ENCODE measurements around the gene FAM216B.
"Not testable (repeated sequence)": the region's sequence is repeated elsewhere in the genome, so short reads cannot be mapped to it uniquely, and the experiment has no call there.

Gene FAM216B
- total RNA-seq: 0 reads per million in 2 donors

DNA sequence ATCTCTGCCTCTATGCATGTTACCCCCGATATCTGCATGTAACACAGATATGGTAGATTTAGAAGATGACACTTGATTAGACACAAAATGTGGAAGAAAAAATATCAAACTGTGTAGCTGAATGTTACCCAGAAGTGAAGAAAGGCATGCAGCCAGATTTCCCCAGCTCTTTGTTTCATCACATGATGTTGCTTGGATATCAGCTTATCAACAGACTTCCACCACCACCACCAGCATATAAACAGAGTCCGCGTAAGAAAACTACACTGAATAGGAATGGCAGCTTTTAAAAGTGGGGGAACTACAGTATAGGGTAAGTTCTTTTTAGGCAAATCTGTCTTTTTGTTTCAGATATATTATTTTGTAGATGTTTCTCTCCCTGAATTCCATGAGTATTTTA, at the start of gene FAM216B:
TSS of gene FAM216B (plus strand) at position 233 of the 400 bp plus-strand sequence. CDS start 2,484 bp downstream, outside the sequence.
- DNase-seq: no peak

DNA sequence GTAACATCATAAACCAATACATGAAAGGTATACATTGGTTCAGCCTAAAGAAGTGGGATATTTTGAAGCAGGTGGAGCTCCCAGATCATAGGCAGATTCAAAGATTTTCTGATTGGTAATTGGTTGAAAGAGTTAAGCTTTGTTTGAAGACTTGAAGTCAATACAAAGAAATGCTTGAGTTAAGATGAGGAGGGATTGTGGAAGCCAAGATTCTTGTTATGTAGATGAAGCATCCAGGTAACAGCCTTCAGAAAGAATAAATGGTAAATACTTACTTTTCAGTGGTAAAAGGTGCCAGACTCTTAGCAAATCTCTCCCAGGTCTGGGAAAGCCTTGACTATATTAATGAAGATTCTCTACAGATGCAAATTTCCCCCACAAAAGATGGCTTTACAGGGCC, 49.3 kb upstream of the FAM216B start:
- no peak for DNase-seq

DNA sequence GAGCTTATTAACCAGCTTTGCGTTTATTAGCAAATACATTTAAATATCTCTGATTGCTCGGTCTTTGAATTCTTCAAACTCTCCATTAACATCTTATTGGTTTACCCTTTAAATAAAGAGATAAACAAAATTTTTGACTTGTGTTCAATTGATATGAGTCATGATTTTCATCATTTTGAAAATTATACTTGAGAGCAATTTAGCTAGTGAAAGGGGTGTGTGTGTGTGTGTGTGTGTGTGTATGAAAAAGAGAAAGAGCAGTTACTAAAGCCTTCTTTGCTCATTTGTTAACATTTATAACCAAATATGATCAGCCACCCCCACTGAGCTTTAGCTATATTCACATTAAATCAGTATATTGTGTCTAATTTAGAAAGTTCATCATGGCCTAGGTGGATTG, 48.3 kb upstream of the FAM216B start:
- no peak for DNase-seq

DNA sequence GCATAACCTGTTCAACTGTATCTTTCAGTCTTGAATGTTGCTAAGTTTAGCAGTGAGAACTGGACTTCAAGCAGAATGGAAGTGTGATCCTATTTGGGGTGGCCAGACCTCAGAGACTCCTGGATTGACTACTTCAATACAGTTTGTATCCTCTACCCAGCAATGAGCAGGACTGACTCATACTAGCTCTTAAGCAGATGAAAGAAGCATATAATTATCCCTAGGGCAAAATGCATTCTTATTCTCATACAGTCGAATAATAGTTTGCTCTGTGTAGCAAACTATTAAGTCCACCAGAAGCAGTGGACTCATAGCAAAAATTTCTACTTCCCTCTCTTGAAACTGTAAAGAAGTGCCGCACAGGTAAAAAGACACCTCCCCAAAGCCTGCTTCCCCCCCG, 46.4 kb upstream of the FAM216B start:
- DNase-seq: no peak

DNA sequence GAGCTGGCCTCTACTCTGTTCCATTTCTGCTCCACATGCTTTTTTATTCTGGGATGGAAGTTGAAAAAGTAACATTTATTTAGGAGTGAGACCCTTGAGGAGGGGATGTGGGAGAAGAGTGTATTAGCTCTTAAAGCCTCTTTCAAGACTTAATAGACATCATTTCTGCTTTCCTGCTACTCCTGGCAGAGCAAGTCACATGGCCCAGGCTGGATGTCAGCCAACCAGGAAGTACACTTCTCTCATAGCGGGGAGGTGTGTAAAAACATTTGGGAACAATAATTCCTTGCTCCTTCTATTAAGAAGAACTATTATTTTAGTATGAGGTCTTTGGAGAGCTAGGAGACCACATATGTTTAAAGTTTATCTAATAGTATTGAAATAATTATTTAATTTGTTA, 40.6 kb upstream of the FAM216B start:
- DNase-seq: no peak

DNA sequence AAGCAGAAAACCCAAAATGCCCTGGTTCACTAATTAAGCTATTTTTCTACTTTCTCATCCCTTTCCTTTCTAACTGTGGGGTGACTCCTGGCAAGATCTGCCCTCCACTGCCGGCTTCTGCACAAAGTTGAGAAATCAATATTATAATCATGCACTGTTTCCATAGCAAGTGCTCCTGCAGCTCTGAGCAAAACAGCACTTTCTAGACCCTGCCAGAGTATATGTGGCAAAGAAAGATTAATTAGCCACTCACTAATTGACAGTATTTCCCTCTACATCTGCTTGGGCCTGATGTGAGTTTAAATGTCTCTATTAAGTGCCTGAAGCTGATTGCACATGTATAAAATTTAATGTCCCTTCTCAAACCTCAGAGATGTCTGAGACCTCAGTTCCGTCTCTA, 39.5 kb upstream of the FAM216B start:
- no peak for DNase-seq

DNA sequence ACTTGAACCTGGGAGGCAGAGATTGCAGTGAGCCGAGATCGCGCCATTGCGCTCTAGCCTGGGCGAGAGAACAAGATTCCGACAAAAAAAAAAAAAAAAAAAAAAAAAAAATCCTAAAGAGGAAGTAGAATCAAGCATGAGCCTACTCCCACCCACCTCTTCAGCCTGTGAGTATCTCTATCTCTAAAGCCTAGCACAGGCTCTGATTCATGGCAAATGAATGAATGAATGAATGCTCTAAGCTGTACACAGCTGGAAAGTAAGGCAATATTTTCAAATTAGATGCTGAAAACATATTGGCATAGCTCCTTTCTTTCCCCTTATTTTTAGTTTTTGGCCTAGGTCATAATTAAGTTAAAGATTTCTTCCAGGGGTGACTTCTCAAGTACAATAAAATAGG, 35.7 kb upstream of the FAM216B start:
- DNase-seq: no peak

DNA sequence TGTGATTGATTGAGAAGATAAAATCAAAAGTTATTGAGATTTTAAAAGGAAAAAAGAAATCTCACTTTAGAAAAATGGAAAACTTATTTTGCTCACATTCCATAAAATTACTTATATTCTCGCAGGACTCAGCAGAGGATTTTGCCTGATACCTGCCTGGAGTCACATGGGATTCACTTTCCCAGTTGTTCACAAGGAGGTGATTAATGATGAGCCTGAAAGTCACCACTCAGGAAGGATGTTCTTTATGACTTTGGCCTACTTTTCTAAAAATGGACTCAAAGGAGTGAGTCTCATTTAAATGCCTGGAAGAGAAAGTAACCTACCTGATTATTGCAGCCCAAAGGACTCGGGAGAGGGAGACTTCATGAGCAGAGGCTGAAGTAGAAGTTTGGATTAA, 34.5 kb upstream of the FAM216B start:
- no peak for DNase-seq

DNA sequence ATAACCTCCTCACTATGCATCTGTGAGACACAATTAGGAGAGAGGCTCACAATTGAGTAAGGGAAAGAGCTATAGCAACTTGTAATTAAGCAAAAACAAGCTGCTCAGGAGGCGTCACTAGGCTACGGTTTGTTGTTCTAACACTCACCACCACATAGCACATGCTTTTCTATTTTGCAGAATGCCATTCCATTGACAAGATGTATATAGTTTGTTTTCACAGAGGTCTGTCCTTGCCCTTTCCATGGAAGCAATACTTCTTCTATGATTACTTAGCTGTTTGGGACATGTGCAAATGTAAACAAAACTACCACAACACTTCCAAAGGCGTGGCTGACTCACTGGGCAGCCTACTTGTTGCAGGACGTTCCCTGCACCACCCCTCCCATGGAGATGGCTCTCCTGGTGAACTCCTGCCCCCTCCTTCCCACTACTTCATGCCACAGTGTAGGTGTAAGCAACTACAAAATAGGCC, 33.9 kb upstream of the FAM216B start:
- DNase-seq: no peak

DNA sequence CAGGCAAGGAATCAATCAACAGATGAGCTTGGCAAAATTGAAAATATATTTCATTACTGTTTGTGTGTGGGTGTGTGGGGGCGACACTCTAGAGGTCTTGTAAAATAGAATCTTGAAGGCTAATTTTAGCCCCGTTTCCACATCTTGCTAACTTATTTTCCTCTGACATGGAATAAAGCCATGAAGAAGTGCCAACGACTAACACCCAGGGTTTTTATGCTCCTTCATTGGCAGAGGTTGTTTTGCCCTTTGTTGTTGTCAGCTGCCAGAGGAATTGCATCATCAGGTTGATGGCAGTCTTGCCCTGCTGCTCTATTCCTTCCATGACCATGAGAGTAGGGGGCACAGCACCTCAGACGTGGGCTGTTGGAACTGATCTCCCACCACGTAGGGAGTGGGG, 30.6 kb upstream of the FAM216B start:
- DNase-seq: no peak

DNA sequence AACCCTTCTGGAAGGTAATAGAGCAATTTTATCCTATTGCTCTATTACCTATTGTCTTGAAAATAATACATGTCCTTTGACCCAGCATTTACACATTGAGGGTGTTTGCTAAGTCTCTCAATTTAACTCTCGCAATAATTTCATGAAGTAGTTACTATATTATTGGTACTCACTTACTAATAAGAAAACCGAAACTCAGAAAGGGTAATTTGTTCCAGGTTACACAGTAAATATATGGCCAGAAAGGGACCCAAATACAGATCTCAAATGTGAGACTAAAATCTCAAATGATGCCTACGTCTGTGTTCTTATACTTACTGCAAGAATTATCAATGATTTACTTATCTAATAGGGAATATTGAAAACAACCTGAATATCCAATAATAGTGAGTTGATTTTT, 29.7 kb upstream of the FAM216B start:
- DNase-seq: no peak

DNA sequence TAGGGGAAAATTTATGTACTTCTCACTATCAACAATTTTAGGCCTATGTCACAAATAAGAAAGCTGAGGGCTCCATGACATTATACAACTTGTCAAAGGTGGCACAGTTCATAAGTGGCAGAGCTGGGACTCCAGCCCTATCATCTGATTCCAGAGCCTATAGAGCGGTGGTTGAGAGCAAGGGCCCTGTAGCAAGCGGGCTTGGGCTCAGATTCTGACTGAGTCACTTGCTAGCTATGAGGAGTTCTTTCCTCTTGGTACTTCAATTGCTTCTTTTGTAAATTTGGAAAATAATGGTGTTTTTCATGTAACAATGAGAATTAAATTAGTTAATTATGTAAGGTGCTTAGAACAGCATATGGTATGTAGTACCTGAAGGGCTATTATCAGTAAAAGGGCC, 28.7 kb upstream of the FAM216B start:
- DNase-seq: no peak

DNA sequence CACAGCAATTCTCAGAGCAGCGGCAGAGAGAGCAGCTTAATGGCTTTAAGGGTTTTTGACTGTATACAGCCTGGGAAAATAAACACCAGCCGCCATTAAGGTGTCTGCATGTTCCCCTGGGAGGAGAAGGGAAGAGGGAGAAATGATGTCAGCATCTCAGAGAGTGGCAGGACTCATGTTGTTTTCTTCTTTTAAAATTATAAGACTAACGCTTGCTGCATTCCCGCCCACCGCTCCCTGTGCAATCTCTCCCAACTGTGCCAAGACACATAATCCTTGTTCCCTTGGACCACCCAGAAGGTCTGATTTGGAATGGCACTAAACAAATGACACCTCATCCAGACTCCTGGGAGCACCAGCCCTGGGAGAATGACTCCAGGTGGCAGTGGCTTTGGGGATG, 27.7 kb upstream of the FAM216B start:
- DNase-seq: no peak

DNA sequence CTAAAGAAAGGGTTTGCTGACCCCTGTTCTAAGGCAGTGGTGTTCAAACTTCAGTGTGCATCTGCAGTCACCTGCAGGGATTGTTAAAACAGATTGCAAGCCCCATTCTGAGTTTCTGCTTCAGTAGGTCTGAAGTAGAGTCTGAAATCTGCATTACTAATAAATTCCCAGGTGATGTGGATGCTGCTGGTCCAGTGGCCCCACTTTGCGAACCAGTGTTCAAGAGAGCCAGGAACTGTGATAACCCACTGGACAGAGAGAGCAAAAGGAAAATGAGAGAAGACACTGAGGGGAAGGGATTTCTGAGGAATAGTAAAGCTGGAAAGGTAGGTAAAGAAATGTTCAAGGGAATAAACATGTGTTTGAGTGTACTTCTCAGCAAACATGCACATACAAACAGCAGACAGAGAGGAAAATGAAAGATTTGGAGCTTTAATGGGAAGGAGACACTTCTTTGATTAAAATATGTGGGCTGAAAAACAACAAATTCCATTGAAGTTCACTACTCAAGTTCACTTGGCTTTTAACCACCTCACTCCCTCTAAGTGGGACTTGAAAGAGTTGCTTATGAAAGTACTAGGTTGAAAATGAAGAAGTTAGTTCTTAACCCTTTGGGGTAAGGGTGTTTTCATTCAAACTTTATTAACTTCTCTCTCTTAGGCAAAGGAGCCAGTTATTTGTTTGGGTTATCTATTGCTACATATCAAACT, 26.4 kb upstream of the FAM216B start:
- DNase-seq: no peak

DNA sequence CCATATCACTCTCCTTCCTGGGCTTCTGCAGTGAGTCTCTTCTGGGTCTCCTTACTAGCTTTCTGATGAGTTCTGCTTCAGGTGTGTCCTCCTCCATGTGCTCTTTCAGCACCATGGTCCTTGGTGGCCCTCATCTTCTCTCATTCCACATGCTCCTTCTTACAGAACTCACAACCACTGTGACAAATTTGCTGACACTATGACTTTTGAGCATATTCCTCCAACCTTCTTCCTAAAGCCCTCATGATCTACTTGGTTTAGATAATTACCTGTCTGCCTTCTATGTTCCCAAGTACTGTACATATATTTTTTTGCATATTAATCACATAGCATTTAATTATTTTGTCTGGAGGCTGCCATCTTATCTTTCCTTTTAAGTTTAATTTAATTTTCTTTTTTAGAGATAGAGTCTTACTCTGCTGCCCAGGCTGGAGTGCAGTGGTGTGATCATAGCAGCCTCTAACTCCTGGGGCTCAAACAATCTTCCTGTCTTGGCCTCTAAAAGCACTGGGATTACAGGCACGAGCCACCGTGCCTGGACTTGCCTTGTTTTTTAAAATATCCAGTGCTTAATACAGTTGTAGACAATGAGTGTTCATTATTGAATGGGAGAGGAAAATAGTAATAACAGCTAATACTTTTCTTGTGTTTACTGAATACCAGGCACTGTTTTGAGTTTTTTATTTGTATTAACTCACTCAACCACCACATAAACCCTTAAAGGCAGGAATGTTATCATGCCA, 23.5 kb upstream of the FAM216B start:
- DNase-seq: no peak

DNA sequence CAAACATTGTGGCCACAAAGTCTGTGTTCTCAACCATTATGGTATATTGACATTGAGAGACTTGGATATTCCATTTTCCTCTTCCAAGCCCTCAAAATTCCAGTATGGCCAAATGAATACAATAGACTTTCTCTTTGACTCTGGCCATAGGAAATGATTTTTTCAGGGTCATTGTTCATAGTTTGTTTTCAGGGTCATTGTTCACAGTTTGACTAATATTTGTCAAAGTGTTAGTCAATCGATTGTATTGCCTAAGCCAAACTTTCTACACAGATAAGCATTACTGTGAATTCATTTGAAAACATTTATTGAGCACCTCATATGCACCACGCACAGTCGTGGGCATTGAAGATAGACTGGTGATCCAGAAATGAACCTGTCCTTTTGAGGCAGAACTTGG, 22.9 kb upstream of the FAM216B start:
- DNase-seq: no peak

DNA sequence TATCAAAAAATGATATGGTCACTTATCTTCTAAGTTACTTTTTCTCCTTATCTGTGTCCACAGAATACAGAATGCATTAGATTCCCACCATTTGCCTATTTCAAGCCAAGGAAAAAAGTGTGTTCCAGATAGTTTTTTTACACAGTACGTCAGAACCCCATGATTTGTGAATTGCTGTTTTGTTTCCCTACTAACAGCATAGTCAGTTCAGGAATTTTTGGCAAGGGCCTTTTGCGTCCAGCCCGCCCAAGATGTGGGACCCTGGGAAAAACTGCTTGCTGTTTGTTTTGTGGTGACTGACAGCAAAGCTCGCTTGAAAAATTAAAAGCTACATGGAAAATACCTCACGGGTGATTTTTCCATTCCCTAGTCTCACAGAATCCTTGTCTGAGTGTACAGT, 20.4 kb upstream of the FAM216B start:
- no peak for DNase-seq

DNA sequence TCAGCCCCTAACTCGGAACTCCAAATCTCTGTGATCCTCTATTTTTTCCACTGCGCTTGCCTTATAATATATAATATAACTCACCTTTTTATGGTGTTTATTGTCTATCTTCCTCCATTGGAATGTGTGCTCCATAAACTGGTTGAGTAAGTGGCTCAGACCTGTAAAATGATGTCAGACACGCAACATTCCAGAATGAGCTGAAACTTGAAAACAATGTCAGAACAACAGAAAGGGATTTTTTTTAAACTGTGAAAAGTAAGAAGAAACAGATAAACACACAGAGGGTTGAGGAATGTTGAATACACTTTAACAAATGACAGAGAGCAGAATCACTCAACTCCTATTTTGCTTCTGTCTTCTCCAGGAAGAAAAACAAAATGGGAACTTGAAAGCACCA, 19.1 kb upstream of the FAM216B start:
- no peak for DNase-seq

DNA sequence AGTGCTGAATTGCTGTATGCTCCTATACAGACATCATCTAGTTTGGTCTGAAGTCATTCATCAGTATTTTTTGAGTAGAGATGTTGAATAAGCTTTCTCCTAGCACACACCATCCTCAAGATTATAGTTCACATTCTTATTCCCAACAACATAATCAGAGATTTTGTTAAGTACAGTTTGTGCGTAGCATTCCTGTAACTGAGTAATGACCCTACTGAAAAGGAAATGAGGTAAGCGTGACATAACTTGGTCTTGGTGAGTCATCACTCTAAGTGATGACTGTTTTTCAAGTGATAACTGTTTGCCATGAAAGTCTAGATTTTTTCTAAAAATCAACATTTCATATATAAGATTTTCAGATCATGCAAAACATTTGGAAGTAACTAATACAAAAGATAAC, 18.5 kb upstream of the FAM216B start:
- no peak for DNase-seq

DNA sequence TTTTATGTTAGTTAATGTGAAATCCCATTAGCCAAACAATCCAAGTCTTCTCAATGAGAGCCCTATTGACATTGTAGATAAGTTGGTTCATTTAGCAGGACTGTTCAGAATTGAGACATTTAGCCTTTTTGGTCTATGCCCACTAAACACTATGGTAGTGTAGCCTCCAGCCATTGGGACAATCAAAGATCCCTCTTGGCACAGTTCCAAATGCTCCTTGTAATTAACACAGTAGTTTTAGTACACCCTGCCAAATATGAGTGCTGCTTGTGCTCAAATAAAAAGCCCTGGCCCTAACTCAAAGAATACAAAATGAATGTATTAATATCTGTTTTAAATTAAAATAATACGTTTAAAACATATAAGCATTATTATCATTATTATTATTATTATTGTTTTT, 15.4 kb upstream of the FAM216B start:
- no peak for DNase-seq

DNA sequence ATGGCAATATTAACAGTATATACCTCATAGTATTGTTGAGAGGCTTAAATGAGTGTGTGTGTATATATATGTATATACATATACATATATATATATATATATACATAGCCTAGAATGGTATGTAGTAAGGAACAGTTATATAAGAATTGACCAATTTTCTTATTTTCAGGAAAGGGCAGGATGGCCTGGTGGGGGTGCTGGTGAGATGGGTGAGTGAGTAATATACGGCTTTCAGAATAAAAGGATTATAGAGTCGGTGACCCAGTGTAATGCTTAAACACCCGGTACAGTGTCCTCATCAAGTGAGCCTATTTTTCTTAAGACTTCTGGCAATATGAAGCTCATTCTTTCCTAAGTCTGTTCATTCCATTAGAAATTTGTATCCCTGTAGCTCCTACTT, 11.7 kb upstream of the FAM216B start:
- no peak for DNase-seq

DNA sequence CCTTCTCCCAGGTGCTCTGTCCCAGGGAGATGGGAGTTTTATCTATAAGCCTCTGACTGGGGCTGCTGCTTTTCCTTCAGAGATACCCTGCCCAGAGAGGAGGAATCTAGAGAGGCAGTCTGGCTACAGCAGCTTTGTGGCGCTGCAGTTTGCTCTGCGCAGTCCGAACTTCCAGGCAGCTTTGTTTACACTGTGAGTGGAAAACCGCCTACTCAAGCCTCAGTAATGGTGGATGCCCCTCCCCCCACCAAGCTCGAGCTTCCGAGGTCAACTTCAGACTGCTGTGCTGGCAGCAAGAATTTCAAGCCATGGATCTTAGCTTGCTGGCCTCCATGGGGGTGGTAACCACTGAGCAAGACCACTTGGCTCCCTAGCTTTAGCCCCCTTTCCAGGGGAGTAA, 4.8 kb upstream of the FAM216B start:
- DNase-seq: not testable (repeated sequence)

DNA sequence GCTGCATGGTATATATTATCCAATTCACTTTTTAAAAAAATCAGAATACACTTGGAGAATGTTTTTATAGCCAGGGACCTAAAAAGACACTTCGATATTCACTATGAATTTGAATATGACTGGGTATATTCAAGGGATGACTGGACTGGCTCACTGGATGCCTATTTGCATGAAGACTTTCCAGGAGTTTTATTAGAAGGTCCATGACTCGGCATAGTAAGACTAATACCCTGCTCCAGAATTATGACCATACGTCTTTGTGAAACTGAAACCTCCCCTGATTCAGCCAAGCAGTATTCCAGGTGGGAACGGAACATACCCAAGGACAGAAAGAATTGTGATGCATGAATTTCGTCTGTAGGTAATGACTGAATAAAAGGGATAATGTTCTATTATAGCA, 3.9 kb upstream of the FAM216B start:
- DNase-seq: no peak

DNA sequence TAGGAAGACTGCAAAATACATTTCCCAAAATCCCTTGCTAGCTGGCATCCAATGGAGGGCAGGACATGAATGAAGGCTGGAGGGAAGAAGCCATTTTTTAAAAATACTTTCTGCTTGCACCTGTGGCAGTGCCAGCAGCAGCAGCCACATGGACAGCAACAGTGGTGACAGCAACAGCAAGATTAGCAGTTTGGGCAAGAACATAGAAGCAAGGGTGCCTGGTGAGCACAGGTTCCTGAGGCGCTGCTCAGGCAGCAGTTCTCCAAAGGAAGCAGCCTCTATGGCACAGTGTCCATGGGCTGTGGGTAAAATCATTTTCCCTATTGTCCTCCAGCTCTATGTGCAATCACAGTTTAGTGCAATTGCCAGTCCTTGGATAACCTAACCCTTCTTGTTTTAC, 1.3 kb upstream of the FAM216B start:
- DNase-seq: no peak

DNA sequence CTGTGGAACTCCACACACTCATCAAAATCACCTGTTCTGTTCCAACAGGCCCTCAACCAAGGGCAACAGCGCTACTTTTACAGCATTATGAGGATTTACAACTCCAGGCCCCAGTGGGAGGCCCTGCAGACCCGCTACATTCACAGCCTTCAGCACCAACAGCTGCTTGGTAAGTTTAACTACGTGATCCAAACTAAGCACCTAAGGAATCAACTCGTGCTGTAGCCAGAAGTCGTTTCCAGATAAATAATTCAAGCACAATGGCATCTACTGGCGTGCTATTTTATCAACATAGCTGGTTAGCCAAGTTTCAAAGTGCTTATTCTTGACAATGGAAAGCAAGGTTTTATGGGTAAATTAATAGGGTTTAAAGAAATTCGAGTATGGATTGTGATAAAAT, 5.3 kb downstream of the FAM216B start:
- no peak for DNase-seq
